Chondrocyte (in vitro differentiated cells): ENCODE measurements around the gene TCEA2. TPM values are rescaled to one million over a fixed set of nuclear protein-coding genes. Genes with fewer than 3 reads are reported as not detected.
A peak's percentile ranks its signal among the peaks of the same experiment; 100 is the strongest.

ENCODE experiments used
- DNase-seq: peaks from one replicate; pipeline ENCODE4 v3.0.0; 2021; ENCODE audit warnings: mixed read lengths, low spot score
- H3K27ac Mint-ChIP-seq: one replicate; pipeline ENCODE4 v1.8.0; 2021; ENCODE audit warnings: mild to moderate bottlenecking, moderate library complexity, mixed read lengths; ENCODE audit not compliant: unreplicated experiment
- H3K27me3 Mint-ChIP-seq: 2 replicates; pipeline ENCODE4 v1.8.0; 2021; ENCODE audit warnings: low read depth, mixed read lengths
- H3K36me3 Mint-ChIP-seq: 2 replicates; pipeline ENCODE4 v1.8.0; 2021; ENCODE audit warnings: low read depth, mixed read lengths
- H3K4me1 Mint-ChIP-seq: 2 replicates; pipeline ENCODE4 v1.8.0; 2021; ENCODE audit warnings: low read depth, mild to moderate bottlenecking, mixed read lengths
- H3K4me3 Mint-ChIP-seq: one replicate; pipeline ENCODE4 v1.8.0; 2021; ENCODE audit warnings: mild to moderate bottlenecking, moderate library complexity, mixed read lengths; ENCODE audit not compliant: unreplicated experiment
- H3K9me3 Mint-ChIP-seq: 2 replicates; pipeline ENCODE4 v1.8.0; 2021; ENCODE audit warnings: low read depth, mixed read lengths
- CTCF ChIP-seq: fragments of 200-600 bp; sonication (generic); IDR thresholded peaks from 2 replicates; pipeline ENCODE4 v1.5.0; 2021; ENCODE audit warnings: antibody characterized with exemption, mild to moderate bottlenecking, moderate library complexity
- total RNA-seq: library from RNA; stranded (reverse); gene quantifications from 3 replicates; pipeline ENCODE4 v1.2.1, GENCODE V29; 2021

The TCEA2 gene
- total RNA-seq, 1 donor from 2014 or later: 57.6 TPM

- Mint-ChIP-seq H3K27ac (no peak overlapping the region), H3K27me3 (peaks cover 6% of the 10 kb centered on the region), H3K4me3 (no peak overlapping the region), H3K9me3 (no peaks in the 10 kb centered on the region), H3K4me1 (peaks cover 6% of the 10 kb centered on the region), H3K36me3 (peaks cover 15% of the 10 kb centered on the region)
- no peak for DNase-seq
- TF ChIP-seq CTCF: no peak
These were observed 26.4 kb upstream of the TCEA2 start for GRCh38 chr20:64036346-64037198.

DNA sequence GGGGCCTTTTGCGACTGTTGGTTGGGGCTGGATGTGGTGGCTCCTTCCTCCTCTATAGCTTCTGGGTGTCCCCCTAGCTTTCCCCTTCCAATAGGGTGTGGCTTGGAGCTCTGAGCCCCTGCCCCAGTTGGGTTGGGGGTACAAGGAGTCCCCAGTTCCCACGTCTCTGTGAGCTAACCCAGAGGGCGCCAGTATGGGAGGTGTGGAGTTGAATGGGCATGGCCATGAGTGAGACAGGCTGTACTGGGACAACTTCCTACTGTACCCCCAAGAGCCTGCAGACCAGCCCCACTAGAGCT, 25.9 kb upstream of the TCEA2 start:
- H3K9me3 Mint-ChIP-seq: no peaks in the 10 kb centered on the region
- H3K27ac Mint-ChIP-seq: no peak overlapping the region
- H3K4me3 Mint-ChIP-seq: no peak overlapping the region
- TF ChIP-seq CTCF: no peak
- DNase-seq: no peak
- peaks cover 6% of the 10 kb centered on the region for H3K27me3 Mint-ChIP-seq
- H3K4me1 Mint-ChIP-seq: peaks cover 6% of the 10 kb centered on the region
- H3K36me3 Mint-ChIP-seq: peaks cover 13% of the 10 kb centered on the region

GRCh38 chr20:64037498-64038213, 25.3 kb upstream of the TCEA2 start:
- peak overlapping the region; percentile 16 for H3K4me3 Mint-ChIP-seq
- DNase-seq: no peak
- H3K27ac Mint-ChIP-seq: no peak overlapping the region

GRCh38 chr20:64038224-64038564, 24.8 kb upstream of the TCEA2 start:
- Mint-ChIP-seq H3K4me1 (peaks cover 6% of the 10 kb centered on the region), H3K36me3 (peaks cover 10% of the 10 kb centered on the region), H3K27me3 (peaks cover 6% of the 10 kb centered on the region), H3K9me3 (no peaks in the 10 kb centered on the region), H3K27ac (no peak overlapping the region), H3K4me3 (no peak overlapping the region)
- no peak for TF ChIP-seq CTCF
- DNase-seq: no peak

More at GRCh38 chr20:64037498-64038213, 25.3 kb upstream of the TCEA2 start:
- Mint-ChIP-seq H3K4me1 (peaks cover 6% of the 10 kb centered on the region), H3K27me3 (peaks cover 6% of the 10 kb centered on the region), H3K36me3 (peaks cover 10% of the 10 kb centered on the region), H3K9me3 (no peaks in the 10 kb centered on the region)
- TF ChIP-seq CTCF: no peak

DNA sequence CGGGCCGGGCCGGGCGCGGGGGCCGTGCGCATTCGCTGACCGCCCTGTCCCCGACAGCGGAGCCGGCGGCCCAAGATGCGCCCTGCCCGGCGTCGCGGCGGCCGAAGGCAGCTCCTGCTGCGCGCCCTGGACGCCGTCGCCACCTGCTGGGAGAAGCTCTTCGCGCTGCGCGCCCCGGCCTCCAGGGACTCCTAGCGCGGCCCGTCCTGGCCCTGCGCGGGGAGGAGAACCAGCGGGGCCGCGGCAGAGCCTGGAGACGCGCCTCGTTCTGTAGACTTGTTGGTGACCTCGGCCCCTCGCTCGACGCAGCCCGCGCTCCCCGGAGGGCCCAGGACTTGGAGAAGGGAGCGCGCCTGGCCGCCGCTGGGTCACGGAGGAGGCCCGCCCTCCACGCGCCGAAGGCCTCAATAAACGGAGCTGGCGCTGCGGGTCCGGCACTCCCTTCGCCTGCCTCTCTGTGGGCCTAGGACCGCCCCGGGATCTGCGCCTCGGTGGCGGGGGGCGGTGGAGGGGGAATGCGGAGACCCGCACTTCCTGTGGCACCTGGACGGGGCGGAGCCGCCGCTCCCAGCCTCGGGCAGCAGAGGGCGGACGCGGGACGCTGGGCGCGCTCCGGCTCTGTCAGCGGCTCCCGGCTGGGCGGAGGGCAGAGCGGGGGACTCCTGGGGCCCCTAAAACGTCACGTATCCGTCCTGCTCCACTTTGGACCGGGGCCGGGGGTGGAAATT, 24.3 kb upstream of the TCEA2 start:
- Mint-ChIP-seq H3K27ac (no peak overlapping the region), H3K9me3 (no peaks in the 10 kb centered on the region), H3K4me3 (peak overlapping the region; percentile 65), H3K36me3 (peaks cover 6% of the 10 kb centered on the region), H3K4me1 (peaks cover 8% of the 10 kb centered on the region), H3K27me3 (peaks cover 6% of the 10 kb centered on the region)
- DNase-seq: no peak
- peak; percentile 87 for TF ChIP-seq CTCF
